Fibroblast of skin of scalp (primary cell): ENCODE measurements around the gene MS4A15.
"Not testable (repeated sequence)": the region's sequence is repeated elsewhere in the genome, so short reads cannot be mapped to it uniquely, and the experiment has no call there.

Experiments used
- DNase-seq: peaks from one replicate; pipeline ENCODE4 v3.0.0-alpha.2; 2013

Gene MS4A15

DNA sequence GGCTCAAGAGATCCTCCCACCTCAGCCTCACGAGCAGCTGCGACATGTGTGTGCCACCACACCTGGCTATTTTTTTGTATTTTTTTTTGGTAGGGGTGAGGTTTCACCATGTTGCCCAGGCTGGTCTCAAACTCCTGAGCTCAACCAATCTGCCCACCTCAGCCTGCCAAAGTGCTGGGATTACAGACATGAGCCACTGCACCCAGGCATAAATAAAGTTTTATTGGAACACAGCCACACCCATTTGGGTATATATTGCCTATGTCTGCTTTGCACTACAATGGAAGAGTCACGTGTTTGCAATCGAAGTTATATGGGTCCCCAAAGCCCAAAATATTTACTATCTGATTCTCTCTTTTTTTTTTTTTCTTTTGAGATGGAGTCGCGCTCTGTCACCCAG lies 1.8 kb upstream of the MS4A15 start:
- DNase-seq = no peak

GRCh38 chr11:60757231-60757800 lies 649 bp downstream of the MS4A15 start:
- DNase-seq = no peak

DNA sequence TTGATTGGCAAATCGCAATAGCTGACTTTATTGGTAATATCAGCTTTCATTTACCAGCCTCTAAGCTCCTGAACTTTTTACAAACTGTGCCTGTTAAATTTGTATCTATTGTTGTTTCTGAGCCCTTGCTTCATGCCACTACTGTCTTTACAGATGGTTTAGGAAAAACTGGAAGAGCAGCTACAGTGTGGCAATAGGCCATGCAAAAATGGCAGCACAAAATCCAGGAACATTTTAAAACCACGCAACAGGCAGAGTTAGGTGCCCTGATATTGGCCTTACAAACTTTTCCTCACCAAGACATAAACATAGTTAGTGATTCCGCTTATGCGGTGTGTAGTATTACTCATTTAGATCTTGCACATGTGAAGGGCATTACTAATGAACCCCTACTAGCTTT lies 2.0 kb downstream of the MS4A15 start:
- not testable (repeated sequence) for DNase-seq

DNA sequence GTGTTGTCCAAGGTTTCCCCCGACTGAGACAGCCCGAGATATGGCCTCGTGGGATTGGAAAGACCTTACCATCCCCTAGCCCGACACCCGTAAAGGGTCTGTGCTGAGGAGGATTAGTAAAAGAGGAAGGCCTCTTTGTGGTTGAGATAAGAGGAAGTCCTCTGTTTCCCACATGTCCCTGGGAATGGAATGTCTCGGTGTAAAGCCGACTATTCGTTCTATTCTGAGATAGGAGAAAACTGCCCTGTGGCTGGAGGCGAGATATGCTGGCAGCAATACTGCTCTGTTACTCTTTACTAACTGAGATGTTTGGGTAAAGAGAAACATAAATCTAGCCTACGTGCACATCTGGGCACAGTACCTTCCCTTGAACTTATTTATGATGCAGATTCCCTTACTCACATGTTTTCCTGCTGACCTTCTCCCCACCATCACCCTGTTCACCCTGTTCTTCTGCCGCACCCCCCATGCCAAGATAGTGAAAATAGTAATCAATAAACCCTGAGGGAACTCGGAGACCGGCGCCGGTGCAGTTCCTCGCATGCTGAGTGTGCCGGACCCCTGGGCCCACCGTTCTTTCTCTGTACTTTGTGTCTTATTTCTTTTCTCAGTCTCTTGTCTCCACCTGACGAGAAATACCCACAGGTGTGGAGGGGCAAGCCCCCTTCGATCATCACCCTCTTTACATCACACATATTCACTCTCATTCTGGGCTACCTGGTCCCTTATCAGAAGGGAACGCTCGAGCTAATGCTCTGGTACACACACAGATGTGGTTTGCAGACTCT lies 3.0 kb downstream of the MS4A15 start:
- not testable (repeated sequence) for DNase-seq

DNA sequence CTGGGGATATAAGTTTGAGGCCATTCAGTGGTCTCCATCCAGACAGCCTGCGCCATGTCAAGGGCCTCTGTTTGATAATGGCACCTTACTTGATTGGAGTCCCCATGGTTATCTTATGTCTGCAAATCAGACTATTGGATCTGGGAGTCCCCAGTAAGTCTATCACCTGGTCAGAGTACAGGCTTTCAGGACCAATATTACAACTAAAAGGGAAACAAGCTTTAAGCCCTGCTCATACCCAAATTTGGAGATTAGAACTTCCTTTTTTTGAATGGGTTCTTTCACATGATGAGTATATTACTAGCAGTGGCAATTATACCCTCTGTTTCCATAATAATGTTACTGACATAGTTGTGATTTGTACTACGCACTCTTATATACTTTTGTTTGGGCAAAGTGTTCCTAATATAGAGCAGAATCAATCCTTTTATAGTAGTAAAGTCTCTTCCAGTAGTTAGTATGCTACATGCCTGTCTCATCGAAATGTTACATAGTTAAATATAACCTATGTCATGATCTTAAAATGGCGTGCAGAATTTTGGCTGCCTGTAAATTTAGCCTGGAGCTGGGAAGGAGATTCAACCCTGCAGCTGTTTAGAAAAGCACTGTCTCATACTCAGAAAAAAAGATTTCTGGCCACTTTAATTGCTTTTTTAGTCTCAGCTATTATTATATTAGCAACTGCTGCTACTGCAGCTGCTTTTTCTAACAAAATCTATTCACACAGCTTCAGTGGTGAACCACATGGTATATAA lies 4.9 kb downstream of the MS4A15 start:
- DNase-seq = no peak

DNA sequence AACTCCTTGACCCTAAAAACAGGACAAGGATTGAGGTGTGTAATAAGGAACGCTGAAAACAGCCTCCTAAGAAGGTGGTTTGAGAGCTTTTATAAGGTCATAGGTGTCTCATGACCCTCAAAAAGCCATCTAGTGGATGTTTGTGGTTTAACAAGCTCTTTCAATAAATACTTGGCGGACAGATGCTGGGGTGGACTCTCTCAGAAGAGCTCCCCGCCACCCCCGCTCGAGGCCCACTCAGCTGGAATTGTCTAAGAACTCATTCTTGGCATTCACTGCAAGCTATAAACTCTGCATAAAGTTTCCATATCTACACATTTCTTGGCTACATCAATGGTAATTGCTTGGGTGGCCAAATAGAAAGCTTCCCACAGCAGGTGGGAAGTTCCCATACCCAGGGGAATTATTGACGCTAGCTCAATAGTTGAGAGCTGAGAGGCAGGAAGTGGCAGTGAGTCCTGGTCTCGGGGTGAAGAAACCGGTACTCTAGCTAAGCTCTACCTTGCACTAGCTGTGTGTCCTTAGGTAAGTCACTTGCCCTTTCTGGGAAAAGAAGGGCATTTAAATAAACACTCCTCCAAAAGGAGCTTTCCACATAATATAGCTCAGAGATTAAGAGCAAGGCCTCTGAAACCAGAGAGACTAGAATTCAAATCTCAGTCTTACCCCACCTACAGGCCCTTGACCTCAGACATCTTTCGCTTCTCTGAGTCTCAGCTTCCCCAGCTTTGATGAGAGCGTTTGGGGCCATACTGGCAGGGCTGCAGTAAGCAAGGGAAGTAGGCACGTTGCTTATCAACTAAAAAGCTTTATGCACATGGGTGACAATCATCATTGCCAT lies 6.4 kb downstream of the MS4A15 start:
- no peak for DNase-seq

DNA sequence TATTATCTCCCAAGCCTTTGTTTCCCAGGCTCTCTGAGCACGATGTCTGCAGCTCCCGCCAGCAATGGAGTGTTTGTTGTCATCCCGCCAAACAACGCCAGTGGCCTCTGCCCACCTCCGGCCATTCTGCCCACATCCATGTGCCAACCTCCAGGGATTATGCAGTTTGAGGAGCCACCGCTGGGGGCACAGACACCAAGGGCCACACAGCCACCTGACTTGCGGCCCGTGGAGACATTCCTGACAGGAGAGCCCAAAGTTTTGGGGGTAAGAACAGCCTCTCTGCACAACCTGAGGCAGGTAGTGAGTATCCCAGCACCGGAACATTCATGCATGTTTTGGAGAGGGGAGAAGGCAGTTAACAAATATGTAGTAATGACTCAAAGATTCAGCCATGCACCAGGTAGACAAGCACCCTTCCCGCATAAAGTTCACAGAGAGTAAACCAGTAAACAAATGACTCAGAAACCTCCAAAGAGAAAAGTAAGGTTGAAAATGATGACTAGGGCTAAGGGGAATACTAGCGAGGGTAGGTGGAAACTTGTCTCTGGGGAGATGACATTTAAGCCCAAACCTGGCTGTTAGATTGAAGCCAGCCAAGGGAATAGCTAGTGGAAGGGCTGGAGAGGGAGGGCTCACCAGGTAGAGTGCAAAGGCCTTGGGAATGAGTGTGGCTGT lies 7.2 kb downstream of the MS4A15 start:
- DNase-seq = no peak

GRCh38 chr11:60764879-60765278 lies 8.2 kb downstream of the MS4A15 start:
- no peak for DNase-seq

GRCh38 chr11:60765355-60765754 lies 8.7 kb downstream of the MS4A15 start:
- DNase-seq = no peak

DNA sequence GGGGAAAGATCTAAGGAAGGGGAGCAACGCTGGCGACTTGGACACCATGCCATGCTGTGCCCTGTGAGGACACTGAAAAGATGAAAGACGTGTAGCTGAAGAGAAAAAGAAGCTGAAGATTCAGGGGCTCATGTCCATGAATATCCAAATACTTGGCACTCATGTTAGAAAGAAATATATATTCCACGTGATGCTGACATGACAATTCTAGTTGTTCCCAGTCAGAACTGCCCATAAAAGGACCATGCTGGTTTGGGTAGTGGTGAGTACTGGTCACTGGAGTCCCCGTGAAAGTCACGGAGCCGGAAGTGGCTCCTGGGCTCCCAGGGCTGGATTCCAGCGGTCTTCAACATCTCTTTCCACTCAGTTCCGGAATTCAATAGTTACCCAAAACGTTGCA lies 9.9 kb downstream of the MS4A15 start:
- no peak for DNase-seq

DNA sequence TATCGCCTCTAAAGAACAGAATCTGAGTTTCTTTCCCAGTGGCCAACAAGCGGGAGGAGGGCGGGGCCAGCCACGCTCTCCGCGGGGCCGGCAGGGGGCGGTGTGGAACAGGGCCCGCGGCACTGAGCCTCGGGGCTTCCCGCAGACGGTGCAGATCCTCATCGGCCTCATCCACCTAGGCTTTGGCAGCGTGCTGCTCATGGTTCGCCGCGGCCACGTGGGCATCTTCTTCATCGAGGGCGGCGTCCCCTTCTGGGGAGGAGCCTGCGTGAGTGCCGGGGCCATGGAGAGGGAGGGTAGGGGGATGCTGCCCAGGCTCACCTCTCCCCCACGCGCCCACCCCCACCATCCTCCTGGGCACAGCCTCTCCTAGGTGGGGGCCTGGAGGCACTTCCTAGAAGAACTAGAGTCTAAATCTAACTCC lies 10.7 kb downstream of the MS4A15 start:
- no peak for DNase-seq

GRCh38 chr11:60768202-60768601 lies 11.5 kb downstream of the MS4A15 start:
- no peak for DNase-seq

DNA sequence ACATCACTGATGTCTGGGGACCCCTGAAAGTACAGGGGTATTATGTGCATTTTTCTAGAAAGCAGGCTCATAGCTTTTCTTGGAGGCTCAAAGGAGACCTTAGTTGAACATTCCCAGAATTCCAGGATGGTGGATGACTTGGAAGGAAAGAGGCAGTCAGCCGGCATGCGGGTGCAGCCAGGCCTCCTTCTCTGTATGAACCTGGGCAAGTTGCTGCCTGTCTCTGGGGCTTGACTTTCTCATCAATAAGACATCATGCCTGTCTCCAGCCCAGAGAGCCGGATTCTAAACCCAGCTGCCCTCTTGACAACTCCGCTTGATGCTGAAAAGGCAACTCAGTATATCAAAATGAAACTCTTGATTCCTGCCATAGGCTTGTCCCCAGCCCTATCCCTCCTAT lies 12.6 kb downstream of the MS4A15 start:
- no peak for DNase-seq

- no peak for DNase-seq
These were observed 13.1 kb downstream of the MS4A15 start for GRCh38 chr11:60769811-60770210.

DNA sequence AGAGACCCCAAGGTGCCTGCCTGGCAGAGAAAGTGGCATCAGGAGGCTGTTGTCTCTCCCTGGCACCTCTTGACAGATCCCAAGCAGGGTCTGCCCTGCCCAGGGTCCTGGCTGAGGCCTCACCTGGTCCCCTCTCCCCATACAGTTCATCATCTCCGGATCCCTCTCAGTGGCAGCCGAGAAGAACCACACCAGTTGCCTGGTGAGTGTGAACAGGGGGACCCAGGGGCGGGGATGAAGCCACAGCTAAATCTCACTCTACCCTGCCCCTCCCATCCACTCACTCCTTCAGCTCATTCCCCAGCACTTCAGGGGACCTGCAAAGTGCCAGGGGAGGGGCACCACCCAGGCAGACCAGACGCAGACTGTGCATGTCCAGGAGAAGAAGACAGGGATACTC lies 14.5 kb downstream of the MS4A15 start:
- DNase-seq = no peak

DNA sequence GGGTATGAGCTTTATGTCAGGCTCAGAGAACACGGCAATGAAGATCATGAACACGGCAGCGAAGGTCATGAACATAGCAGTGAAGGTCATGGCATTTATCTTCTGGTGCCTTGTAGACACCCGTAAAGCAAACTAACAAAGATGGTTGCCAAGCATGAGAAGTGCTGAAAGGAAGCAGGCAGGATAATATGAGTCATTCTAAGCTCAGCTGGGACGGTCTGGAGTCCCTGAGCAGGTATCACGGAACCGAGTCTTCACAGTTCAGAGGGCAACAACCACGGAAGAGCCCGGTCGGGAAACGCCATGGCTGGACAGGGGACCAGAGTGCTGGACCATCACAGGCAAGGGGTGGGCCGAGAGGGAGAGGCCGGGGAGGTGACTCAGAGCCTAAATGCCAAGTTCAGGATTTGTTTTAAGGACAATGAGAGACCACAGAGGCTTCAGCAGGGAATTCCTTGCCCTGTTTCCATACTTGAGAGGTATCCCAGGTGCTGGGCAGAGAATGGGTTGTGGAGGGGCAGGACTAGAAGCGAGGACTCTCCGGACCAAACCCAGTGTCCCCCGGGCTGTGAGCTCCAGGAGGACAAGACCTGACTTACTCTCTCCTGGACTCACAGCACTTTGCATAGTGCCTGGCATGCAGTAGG lies 15.3 kb downstream of the MS4A15 start:
- no peak for DNase-seq

GRCh38 chr11:60772666-60773065 lies 16.0 kb downstream of the MS4A15 start:
- DNase-seq = no peak

GRCh38 chr11:60774726-60775125 lies 18.1 kb downstream of the MS4A15 start:
- no peak for DNase-seq

DNA sequence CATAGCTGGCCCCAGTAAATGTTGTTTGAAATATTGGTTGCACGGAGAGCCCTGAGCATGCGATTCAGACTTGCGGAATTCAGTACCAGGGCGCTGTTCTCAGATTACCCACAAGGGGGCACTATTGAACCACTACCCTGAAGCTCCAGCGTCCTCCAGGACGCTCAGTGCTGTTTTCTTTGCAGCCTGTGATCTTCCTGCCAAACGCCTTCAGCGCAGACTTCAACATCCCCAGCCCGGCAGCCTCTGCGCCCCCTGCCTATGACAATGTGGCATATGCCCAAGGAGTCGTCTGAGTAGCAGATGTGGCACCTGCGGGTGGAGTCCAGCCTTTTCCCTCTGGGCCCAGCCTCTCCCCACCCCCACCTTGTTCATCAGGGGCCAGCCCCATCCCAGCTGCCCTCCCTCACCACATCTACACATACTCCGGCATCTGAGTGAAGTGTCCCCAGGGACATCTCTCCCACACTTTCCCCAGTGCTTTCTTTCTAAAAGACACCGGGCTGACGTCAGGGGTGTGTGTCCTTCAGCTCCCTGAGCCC lies 18.8 kb downstream of the MS4A15 start:
- peak; percentile 90 for DNase-seq

DNA sequence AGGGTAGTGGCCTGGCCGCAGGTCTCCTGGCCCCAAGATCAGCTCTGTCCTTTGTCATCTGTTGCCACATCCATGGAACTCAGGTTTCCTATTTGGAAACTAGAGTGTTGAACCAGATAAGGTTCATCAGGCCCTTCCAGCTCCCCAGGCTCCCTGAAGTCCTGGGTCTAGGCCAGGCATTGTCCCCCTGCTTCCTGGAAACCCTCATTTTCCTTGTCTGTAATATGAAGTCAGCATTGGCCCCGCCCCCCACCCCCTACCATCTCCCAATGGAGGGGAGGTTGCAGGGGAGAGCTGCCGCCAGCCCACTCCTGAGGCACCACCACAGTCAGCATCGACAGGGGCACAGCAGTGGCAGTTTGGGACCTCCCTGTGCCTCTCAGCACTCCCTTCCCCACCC lies 19.5 kb downstream of the MS4A15 start:
- DNase-seq = no peak

DNA sequence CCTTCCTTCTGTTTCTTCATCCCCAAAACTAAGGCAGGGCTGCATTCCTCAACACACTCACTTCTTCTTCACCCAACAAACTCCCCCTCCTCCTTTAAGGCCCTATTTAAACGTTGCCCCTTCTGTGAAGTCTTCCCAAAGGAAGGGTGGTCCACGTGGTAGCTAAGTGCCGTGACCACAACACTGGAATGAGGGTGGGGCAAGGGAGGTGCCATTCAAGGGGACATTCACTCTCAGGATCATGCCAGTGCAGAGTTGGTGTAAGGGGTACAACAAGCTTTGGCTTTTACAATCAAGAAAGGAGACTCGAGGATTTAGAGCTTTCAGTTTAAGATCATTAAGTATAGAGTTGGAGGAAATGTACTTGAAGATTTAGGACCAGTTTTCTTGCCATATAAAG lies 20.4 kb downstream of the MS4A15 start:
- peak; percentile 9 for DNase-seq
